Measurements from ENCODE around the gene FABP1. TPM values are rescaled to one million over a fixed set of nuclear protein-coding genes. Genes with fewer than 3 reads are reported as not detected.

FABP1 gene
- total RNA-seq, 1 donor from 2014 or later = not detected

GRCh38 chr2:88090446-88091283 lies 37.2 kb downstream of the FABP1 start:
- TF ChIP-seq CTCF (conservative IDR thresholded peaks at IDR 0.05; ENCODE audit: low read depth, low read length) = no peak
- DNase-seq (ENCODE audit: low read depth) = no peak
- no peak overlapping the region for H3K4me3 ChIP-seq (ENCODE audit: low read depth, low read length)

GRCh38 chr2:88088999-88089398 lies 38.9 kb downstream of the FABP1 start:
- TF ChIP-seq CTCF (conservative IDR thresholded peaks at IDR 0.05; ENCODE audit: low read depth, low read length) = no peak
- no peak overlapping the region for H3K4me3 ChIP-seq (ENCODE audit: low read depth, low read length)
- DNase-seq (ENCODE audit: low read depth) = no peak

- no peak overlapping the region for H3K4me3 ChIP-seq (ENCODE audit: low read depth, low read length)
- no peak for DNase-seq (ENCODE audit: low read depth)
- no peak for TF ChIP-seq CTCF (conservative IDR thresholded peaks at IDR 0.05; ENCODE audit: low read depth, low read length)
Observed at GRCh38 chr2:88087763-88088162, 40.1 kb downstream of the FABP1 start.

- DNase-seq (ENCODE audit: low read depth) = no peak
- no peak overlapping the region for H3K4me3 ChIP-seq (ENCODE audit: low read depth, low read length)
- TF ChIP-seq CTCF (conservative IDR thresholded peaks at IDR 0.05; ENCODE audit: low read depth, low read length) = no peak
Observed at GRCh38 chr2:88087073-88087472, 40.8 kb downstream of the FABP1 start.

- TF ChIP-seq CTCF (conservative IDR thresholded peaks at IDR 0.05; ENCODE audit: low read depth, low read length) = no peak
- DNase-seq (ENCODE audit: low read depth) = no peak
- H3K4me3 ChIP-seq (ENCODE audit: low read depth, low read length) = no peak overlapping the region
Observed at GRCh38 chr2:88086401-88086800, 41.5 kb downstream of the FABP1 start.

- H3K4me3 ChIP-seq (ENCODE audit: low read depth, low read length) = no peak overlapping the region
- DNase-seq (ENCODE audit: low read depth) = no peak
- no peak for TF ChIP-seq CTCF (conservative IDR thresholded peaks at IDR 0.05; ENCODE audit: low read depth, low read length)
Observed at GRCh38 chr2:88085602-88086001, 42.3 kb downstream of the FABP1 start.

GRCh38 chr2:88085099-88085498 lies 42.8 kb downstream of the FABP1 start:
- no peak for DNase-seq (ENCODE audit: low read depth)
- TF ChIP-seq CTCF (conservative IDR thresholded peaks at IDR 0.05; ENCODE audit: low read depth, low read length) = no peak
- H3K4me3 ChIP-seq (ENCODE audit: low read depth, low read length) = no peak overlapping the region
